Measurements from ENCODE around the gene ACTR1B.

ACTR1B gene

DNA sequence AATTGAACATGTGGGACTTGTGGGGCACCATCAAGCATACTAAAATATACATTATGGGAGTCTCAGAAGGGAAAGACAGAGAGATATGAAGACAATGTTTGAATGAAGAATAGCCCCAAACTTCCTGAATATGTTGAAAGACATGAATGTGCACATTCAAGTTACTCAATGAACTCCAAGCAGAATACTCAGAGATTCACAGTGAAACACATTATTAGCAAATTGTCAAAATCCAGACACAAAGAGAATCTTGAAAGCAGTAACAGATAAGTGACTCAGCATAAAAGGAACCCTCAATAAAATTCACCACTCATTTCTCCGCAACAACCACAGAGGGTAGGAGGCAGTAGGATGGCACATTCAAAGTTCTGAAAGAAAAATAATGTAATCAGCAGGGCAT is 14.5 kb upstream of the ACTR1B start:
- H3K79me2 ChIP-seq (ENCODE audit: insufficient read depth, low read length) = no peaks in the 10 kb centered on the region
- no peaks in the 10 kb centered on the region for H3K4me1 ChIP-seq (ENCODE audit: insufficient read depth, low read length, poor library complexity, severe bottlenecking)
- H3K9ac ChIP-seq (ENCODE audit: low read depth, low read length, poor library complexity, severe bottlenecking) = no peak overlapping the region
- H3K9me3 ChIP-seq (ENCODE audit: insufficient read depth, low read depth, low read length) = no peaks in the 10 kb centered on the region
- no peak overlapping the region for H3K4me3 ChIP-seq (ENCODE audit: low read length, poor library complexity, severe bottlenecking)
- H3F3A ChIP-seq (ENCODE audit: low read depth) = no peaks in the 10 kb centered on the region
- H3K4me2 ChIP-seq (ENCODE audit: low read depth, low read length, poor library complexity, severe bottlenecking) = no peak overlapping the region
- no peak overlapping the region for H2AFZ ChIP-seq (ENCODE audit: low read length)
- no peaks in the 10 kb centered on the region for H3K27me3 ChIP-seq (ENCODE audit: insufficient read depth, low read length, poor library complexity, severe bottlenecking)
- no peaks in the 10 kb centered on the region for H4K20me1 ChIP-seq (ENCODE audit: insufficient read depth, low read length, poor library complexity, severe bottlenecking)
- no peak for TF ChIP-seq EZH2phosphoT487 (IDR thresholded peaks at IDR 0.05; ENCODE audit: borderline replicate concordance)
- TF ChIP-seq, protein P1, sequence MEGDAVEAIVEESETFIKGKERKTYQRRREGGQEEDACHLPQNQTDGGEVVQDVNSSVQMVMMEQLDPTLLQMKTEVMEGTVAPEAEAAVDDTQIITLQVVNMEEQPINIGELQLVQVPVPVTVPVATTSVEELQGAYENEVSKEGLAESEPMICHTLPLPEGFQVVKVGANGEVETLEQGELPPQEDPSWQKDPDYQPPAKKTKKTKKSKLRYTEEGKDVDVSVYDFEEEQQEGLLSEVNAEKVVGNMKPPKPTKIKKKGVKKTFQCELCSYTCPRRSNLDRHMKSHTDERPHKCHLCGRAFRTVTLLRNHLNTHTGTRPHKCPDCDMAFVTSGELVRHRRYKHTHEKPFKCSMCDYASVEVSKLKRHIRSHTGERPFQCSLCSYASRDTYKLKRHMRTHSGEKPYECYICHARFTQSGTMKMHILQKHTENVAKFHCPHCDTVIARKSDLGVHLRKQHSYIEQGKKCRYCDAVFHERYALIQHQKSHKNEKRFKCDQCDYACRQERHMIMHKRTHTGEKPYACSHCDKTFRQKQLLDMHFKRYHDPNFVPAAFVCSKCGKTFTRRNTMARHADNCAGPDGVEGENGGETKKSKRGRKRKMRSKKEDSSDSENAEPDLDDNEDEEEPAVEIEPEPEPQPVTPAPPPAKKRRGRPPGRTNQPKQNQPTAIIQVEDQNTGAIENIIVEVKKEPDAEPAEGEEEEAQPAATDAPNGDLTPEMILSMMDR (conservative IDR thresholded peaks at IDR 0.05; ENCODE audit: low read length) = no peak
- no peaks in the 10 kb centered on the region for H3K36me3 ChIP-seq (ENCODE audit: insufficient read depth, low read length)
- H3K9me2 ChIP-seq (replicated peaks; ENCODE audit: low read depth, low read length) = no peaks in the 10 kb centered on the region

DNA sequence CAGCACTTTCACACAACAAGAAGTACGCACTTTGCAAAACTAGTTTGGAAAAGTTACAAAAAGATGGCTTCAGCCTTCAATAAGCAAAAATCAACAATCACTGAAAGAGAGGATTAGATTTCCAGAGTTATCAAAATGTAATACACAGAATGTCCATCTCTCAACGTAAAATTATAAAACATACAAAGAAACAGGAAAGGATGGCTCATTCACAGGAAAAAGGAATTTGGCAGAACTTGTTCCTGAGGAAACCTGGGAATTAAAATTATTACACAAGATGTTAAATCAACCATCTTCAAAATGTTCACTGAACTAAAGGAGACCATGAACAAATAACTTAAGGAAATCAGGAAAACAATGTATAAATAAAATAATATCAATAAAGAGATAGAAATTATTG is 13.6 kb upstream of the ACTR1B start:
- TF ChIP-seq EZH2phosphoT487 (IDR thresholded peaks at IDR 0.05; ENCODE audit: borderline replicate concordance) = no peak
- TF ChIP-seq, protein P1 (conservative IDR thresholded peaks at IDR 0.05; ENCODE audit: low read length) = no peak
- Histone ChIP-seq H3K27me3 (ENCODE audit: insufficient read depth, low read length, poor library complexity, severe bottlenecking) (no peaks in the 10 kb centered on the region), H3K79me2 (ENCODE audit: insufficient read depth, low read length) (no peaks in the 10 kb centered on the region), H3K4me2 (ENCODE audit: low read depth, low read length, poor library complexity, severe bottlenecking) (no peak overlapping the region), H3K9ac (ENCODE audit: low read depth, low read length, poor library complexity, severe bottlenecking) (no peak overlapping the region), H2AFZ (ENCODE audit: low read length) (no peak overlapping the region), H3K4me3 (ENCODE audit: low read length, poor library complexity, severe bottlenecking) (no peak overlapping the region), H3K9me2 (replicated peaks; ENCODE audit: low read depth, low read length) (no peaks in the 10 kb centered on the region), H3K9me3 (ENCODE audit: insufficient read depth, low read depth, low read length) (no peaks in the 10 kb centered on the region), H3K36me3 (ENCODE audit: insufficient read depth, low read length) (no peaks in the 10 kb centered on the region), H3K4me1 (ENCODE audit: insufficient read depth, low read length, poor library complexity, severe bottlenecking) (no peaks in the 10 kb centered on the region), H4K20me1 (ENCODE audit: insufficient read depth, low read length, poor library complexity, severe bottlenecking) (no peaks in the 10 kb centered on the region), H3F3A (ENCODE audit: low read depth) (no peaks in the 10 kb centered on the region)

DNA sequence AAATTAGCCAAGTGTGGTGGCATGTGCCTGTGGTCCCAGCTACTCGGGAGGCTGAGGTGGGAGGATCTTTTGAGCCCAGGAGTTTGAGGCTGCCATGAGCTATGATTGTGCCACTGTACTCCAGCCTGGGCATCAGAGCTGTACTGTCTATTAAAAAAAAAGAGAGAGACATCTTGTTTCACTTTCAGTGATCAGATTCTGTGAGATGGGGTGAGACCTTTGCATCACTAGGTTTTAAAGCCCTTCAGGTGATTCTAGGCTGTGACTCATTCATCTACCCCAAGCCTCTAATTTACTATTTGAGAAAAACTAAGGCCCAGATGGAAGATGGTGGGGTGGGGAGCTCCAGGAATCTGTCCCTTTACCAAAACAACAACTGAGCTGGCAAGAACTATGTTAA is 12.8 kb upstream of the ACTR1B start:
- Histone ChIP-seq H3F3A (ENCODE audit: low read depth) (no peaks in the 10 kb centered on the region), H3K36me3 (ENCODE audit: insufficient read depth, low read length) (no peaks in the 10 kb centered on the region), H3K4me1 (ENCODE audit: insufficient read depth, low read length, poor library complexity, severe bottlenecking) (no peaks in the 10 kb centered on the region), H3K4me2 (ENCODE audit: low read depth, low read length, poor library complexity, severe bottlenecking) (no peak overlapping the region), H3K9me2 (replicated peaks; ENCODE audit: low read depth, low read length) (no peaks in the 10 kb centered on the region), H3K27me3 (ENCODE audit: insufficient read depth, low read length, poor library complexity, severe bottlenecking) (no peaks in the 10 kb centered on the region), H3K79me2 (ENCODE audit: insufficient read depth, low read length) (no peaks in the 10 kb centered on the region), H4K20me1 (ENCODE audit: insufficient read depth, low read length, poor library complexity, severe bottlenecking) (no peaks in the 10 kb centered on the region), H3K9me3 (ENCODE audit: insufficient read depth, low read depth, low read length) (no peaks in the 10 kb centered on the region), H3K4me3 (ENCODE audit: low read length, poor library complexity, severe bottlenecking) (no peak overlapping the region), H2AFZ (ENCODE audit: low read length) (no peak overlapping the region), H3K9ac (ENCODE audit: low read depth, low read length, poor library complexity, severe bottlenecking) (no peak overlapping the region)
- no peak for TF ChIP-seq EZH2phosphoT487 (IDR thresholded peaks at IDR 0.05; ENCODE audit: borderline replicate concordance)
- TF ChIP-seq, protein P1 (conservative IDR thresholded peaks at IDR 0.05; ENCODE audit: low read length) = no peak

Measured in Loucy (cell line).